GM21786 (cell line): ENCODE results near the gene JADE3.

Experiments used
- ATAC-seq: cut with Tn5 transposase; IDR thresholded peaks from one replicate; pipeline ENCODE4 v1.9.1; 2021; ENCODE audit not compliant: unreplicated experiment

JADE3 gene

DNA sequence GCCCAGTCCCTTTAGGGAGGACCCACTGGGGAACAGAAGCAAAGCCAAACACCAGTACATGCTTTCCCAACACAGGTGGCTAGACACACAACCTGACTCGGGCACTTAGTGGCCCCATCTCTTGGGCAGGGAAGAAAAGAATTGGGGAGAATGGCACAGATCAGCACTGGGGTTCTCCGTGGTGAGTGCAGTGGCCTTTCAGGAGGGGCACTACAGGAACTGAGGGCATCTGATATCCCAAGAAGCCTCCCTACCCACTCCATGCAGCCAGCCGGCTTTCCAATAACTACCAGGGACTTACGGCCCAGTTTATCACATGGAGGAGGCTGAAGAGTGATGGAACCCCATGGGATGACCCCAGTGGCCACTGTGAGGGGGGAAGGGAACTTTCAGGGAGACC, 189.0 kb downstream of the JADE3 start:
- ATAC-seq = no peak
